Uterus (tissue), 4 donors: ENCODE measurements around the gene SLC25A29. TPM values are rescaled to one million over a fixed set of nuclear protein-coding genes. Genes with fewer than 3 reads are reported as not detected.
A peak's percentile ranks its signal among the peaks of the same experiment; 100 is the strongest.
"Not testable (repeated sequence)": the region's sequence is repeated elsewhere in the genome, so short reads cannot be mapped to it uniquely, and the experiment has no call there.

Experiments used
- DNase-seq, 2 donors: peaks; one replicate each; pipeline ENCODE4 v3.0.0-alpha.2; 2019 to 2020
- H3K27ac ChIP-seq, 2 donors: fragments of 200-600 bp; sonication (generic); 1 replicate in 1 of 2; 2 replicates in 1 of 2; pipeline ENCODE4 v1.5.1; 2016 to 2018
- H3K27me3 ChIP-seq, 2 donors: fragments of 200-600 bp; sonication (generic); one replicate each; pipeline ENCODE4 v1.5.1; 2018 to 2019; ENCODE audit warnings: control low read depth in 1 of 2
- H3K36me3 ChIP-seq, 2 donors: fragments of 200-600 bp; sonication (generic); one replicate each; pipeline ENCODE4 v1.5.1; 2019; ENCODE audit warnings: control low read depth in 1 of 2
- H3K4me1 ChIP-seq, 2 donors: fragments of 200-600 bp; sonication (generic); one replicate each; pipeline ENCODE4 v1.5.1; 2018 to 2019; ENCODE audit warnings: control low read depth in 1 of 2
- H3K4me3 ChIP-seq, 2 donors: fragments of 200-600 bp; sonication (generic); 1 replicate in 1 of 2; 2 replicates in 1 of 2; pipeline ENCODE4 v1.5.1; 2018 to 2019; ENCODE audit warnings: mild to moderate bottlenecking in 1 of 2
- H3K9me3 ChIP-seq, 2 donors: fragments of 200-600 bp; sonication (generic); one replicate each; pipeline ENCODE4 v1.5.1; 2019; ENCODE audit warnings: control low read depth in 1 of 2
- CTCF ChIP-seq, 4 experiments: fragments of 200-600 bp in 2 of 4; fragments of 450-650 bp in 2 of 4; sonication (generic) in 2 of 4; IDR thresholded peaks; one replicate each; pipeline ENCODE4 v1.5.1; 2016 to 2019; ENCODE audit warnings: antibody characterized with exemption in 4 of 4, mild to moderate bottlenecking in 2 of 4, moderate library complexity in 1 of 4
- POLR2A ChIP-seq, 2 donors: fragments of 450-650 bp; IDR thresholded peaks; one replicate each; pipeline ENCODE4 v1.6.1; 2016; ENCODE audit warnings: antibody characterized with exemption in 2 of 2, mild to moderate bottlenecking in 1 of 2, moderate library complexity in 1 of 2
- intact Hi-C: fragments of 100-400 bp; cut with DNase I; formaldehyde crosslinking; loops from one replicate; pipeline ENCODE4 v1.15.1; 2023; ENCODE audit warnings: low total_unique reads
- total RNA-seq, 4 donors: library from RNA; depleted of rRNA in 3 of 4; stranded (reverse); fragments of >200 nt in 3 of 4; gene quantifications; one replicate each; pipeline versions ENCODE4 v1.1.0 to v1.2.4, GENCODE V29; 2014 to 2023
- donor health status: DM: yes; HTN: yes; CAD: no.

Gene SLC25A29
- total RNA-seq, 4 donors from 2014 or later, result 16.2 to 850 (median 60.1) TPM

DNA sequence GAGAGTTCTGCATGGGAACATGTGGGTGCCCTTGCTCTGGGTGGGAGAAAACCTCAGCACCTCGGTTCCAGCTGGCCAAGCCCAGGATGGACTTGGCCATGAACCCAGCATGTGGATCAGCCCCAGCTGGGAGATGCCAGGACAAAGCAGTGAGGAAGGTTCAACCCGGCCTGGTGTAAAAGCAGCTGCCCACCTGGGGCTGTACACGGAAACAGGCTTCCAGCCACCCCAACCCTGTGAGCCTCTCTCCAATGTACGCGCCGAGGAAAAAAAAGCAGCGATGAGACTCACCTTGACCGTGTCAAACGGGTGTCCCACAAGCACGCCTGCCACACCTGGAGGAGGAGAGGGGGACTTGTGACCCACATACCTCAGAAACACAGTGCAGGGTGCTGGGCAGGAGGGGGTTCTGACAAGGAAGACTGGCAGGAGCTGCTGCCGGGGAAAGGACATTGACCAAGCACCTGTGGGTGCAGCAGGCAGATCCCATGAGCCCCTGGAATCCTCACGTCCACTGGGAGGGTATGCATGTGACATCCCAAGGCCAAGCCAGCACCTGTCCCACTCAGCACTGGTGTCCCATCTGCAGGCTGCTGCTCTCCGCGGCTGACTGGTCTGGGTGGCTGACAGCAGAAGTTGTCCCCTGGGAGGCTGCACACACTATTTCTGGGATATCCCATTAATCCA, 7.5 kb downstream of the SLC25A29 start:
- H3K36me3 ChIP-seq, result no peaks in the 10 kb centered on the region
- no peak for DNase-seq
- H3K4me1 ChIP-seq, result peaks cover 0 to 23% of the 10 kb centered on the region in 2 donors
- intact Hi-C loops, result no loop called here
- no peak for TF ChIP-seq POLR2A (IDR thresholded peaks at IDR 0.05)
- TF ChIP-seq CTCF (IDR thresholded peaks at IDR 0.05), result no peak
- peak overlapping the region in 1 of 2 donors; percentile 69 for H3K27ac ChIP-seq
- no peak overlapping the region for H3K4me3 ChIP-seq
- no peaks in the 10 kb centered on the region for H3K9me3 ChIP-seq
- H3K27me3 ChIP-seq, result no peaks in the 10 kb centered on the region

DNA sequence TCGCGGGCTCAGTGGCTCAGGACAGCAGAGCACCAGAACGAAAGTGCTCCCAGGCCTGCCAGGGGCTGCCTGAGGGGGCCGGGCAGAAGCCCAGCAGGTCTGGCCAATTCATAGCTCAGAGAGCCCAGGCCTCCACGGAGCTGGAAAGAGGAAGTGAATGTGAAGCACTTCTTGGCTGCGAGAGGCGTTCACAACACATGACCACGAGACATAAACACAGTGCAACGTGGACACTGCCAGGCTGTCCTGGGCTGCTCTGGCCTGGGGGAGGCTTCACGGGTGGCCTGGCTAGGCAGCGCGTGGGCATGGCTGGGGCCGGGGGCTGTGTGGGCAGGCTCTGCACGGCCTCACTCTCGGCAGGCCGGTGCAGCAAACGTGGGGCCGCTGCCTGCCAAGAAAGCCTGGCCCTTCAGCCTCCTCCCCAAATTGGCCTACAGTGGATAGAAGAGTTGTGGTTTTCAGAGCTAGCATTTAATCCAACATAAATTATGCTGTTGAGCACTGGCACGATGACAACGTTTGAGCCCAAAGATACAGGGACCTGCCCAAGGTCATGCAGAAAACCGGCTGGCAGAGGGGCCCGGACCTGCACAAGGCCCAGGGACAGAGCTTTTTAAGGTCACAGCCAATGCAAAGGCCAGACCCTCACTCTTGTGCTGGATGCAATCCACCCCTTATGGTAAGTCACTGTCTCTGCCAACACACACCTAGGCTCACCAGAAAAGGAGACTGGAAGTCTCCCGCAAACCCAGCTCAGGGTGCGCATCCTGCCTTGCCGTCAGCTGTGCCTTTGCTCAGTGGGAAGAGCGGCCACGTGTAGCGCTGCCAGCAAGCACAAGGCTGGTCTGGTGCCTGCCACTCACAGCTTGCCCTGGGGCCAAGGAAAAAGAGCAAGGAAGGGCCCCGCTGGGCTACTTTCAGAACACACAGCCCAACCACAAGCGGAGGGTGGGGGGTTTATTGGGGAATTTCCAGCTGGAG, 8.6 kb downstream of the SLC25A29 start:
- intact Hi-C loops, result no loop called here
- peak; percentile 71 to 73 for DNase-seq
- H3K4me3 ChIP-seq, result no peak overlapping the region
- no peaks in the 10 kb centered on the region for H3K9me3 ChIP-seq
- peak overlapping the region; percentile 69 to 71 for H3K27ac ChIP-seq
- no peaks in the 10 kb centered on the region for H3K36me3 ChIP-seq
- no peak for TF ChIP-seq CTCF (IDR thresholded peaks at IDR 0.05)
- peak in 1 of 2 donors; percentile 14 for TF ChIP-seq POLR2A (IDR thresholded peaks at IDR 0.05)
- no peaks in the 10 kb centered on the region for H3K27me3 ChIP-seq
- H3K4me1 ChIP-seq, result peaks cover 0 to 16% of the 10 kb centered on the region in 2 donors

GRCh38 chr14:100296729-100297128, 9.5 kb downstream of the SLC25A29 start:
- peak overlapping the region; percentile 69 to 71 for H3K27ac ChIP-seq
- H3K4me3 ChIP-seq, intact Hi-C loops, H3K27me3 ChIP-seq, H3K9me3 ChIP-seq, H3K36me3 ChIP-seq, DNase-seq: not testable (repeated sequence)
- H3K4me1 ChIP-seq, result peaks cover 0 to 16% of the 10 kb centered on the region in 2 donors

GRCh38 chr14:100296106-100296651, 10.1 kb downstream of the SLC25A29 start:
- Histone ChIP-seq H3K4me3 (no peak overlapping the region), H3K9me3 (no peaks in the 10 kb centered on the region), H3K36me3 (no peaks in the 10 kb centered on the region), H3K27ac (peak overlapping the region; percentile 69 to 71), H3K27me3 (no peaks in the 10 kb centered on the region), H3K4me1 (peaks cover 0 to 16% of the 10 kb centered on the region in 2 donors)
- intact Hi-C loops, result no loop called here
- no peak for TF ChIP-seq POLR2A (IDR thresholded peaks at IDR 0.05)
- no peak for TF ChIP-seq CTCF (IDR thresholded peaks at IDR 0.05)
- peak in 1 of 2 donors; percentile 13 for DNase-seq

- H3K36me3 ChIP-seq, result no peaks in the 10 kb centered on the region
- peak in 1 of 2 donors; percentile 12 for DNase-seq
- TF ChIP-seq CTCF (IDR thresholded peaks at IDR 0.05), result no peak
- TF ChIP-seq POLR2A (IDR thresholded peaks at IDR 0.05), result no peak
- no peaks in the 10 kb centered on the region for H3K9me3 ChIP-seq
- peaks cover 0 to 16% of the 10 kb centered on the region in 2 donors for H3K4me1 ChIP-seq
- no peaks in the 10 kb centered on the region for H3K27me3 ChIP-seq
- intact Hi-C loops, result no loop called here
- H3K4me3 ChIP-seq, result no peak overlapping the region
- no peak overlapping the region for H3K27ac ChIP-seq
Observed at GRCh38 chr14:100295376-100296105, 10.7 kb downstream of the SLC25A29 start.
